ENCODE results near the gene THSD7B. TPM values are rescaled to one million over a fixed set of nuclear protein-coding genes. Genes with fewer than 3 reads are reported as not detected.
"Not testable (repeated sequence)": the region's sequence is repeated elsewhere in the genome, so short reads cannot be mapped to it uniquely, and the experiment has no call there.

THSD7B gene
- total RNA-seq, 1 donor from 2014 or later, result 0.27 TPM

DNA sequence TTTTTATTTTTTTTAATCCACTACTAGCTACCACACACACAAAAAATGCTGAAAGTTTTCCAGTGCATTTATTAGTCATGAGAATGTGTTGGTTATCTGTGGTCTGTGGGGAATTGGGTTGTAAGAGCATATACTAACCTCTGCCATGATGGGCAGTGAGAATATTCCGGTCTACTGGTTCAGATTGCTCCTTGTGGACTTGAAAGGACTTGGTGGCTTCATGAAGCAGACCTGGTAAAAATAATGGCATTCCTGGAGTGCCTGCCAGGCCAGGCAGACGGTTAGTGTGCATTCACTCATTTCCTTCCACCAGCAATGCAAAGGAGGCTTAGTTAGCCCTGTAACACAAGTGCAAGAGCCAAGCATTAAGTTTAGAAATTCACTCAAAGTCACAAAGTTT lies 150.8 kb downstream of the THSD7B start:
- no peak for ATAC-seq
- no peak for DNase-seq (ENCODE audit: missing footprints)
- intact Hi-C loops (cut with DNase I), result no loop called here

DNA sequence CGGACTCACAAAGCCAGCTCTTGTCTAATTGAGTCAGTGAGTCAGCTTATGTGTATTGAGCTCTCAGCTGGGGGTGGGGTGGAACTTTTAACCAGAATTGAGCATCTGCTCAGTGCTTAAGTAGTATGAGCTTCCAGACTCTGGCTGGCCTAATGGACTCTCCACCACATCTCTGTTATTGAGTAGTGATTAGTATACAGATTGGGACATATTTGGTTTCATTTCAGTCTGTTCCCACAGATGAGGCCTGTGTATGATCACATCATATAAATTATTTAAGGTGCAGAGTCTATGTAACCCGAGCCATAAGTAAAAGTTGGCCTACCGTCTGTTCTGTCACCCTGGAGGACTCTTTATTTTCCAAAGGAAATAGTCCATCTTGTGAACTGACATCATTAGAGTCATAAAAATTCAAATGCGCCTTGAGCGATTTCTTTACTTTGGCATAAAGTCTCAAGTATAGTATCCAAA lies 152.1 kb downstream of the THSD7B start:
- DNase-seq (ENCODE audit: missing footprints) (no peak), ATAC-seq (no peak)
- intact Hi-C loops (cut with DNase I), result no loop called here

DNA sequence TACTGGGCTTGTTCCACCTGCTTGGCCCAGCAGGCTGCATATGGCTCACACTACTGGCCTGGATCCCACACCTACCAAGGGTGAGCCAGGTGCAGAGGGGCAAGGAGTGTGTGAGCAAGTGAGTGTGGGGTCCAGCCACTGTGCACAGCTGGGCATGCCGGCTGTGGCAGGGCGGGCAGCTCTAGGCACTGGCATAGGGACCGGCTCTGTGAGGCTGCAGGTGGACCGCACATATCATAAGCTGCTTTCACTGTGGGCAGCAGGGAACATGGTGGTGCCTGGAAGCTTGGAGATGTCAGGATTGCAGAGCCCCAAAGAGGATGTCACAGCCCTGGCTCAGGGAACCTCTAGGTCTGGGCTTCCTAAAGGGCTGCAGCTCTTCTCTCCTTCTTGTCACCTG lies 154.3 kb downstream of the THSD7B start:
- ATAC-seq (no peak), DNase-seq (ENCODE audit: missing footprints) (peak; percentile 59)
- intact Hi-C loops (cut with DNase I), result no loop called here

DNA sequence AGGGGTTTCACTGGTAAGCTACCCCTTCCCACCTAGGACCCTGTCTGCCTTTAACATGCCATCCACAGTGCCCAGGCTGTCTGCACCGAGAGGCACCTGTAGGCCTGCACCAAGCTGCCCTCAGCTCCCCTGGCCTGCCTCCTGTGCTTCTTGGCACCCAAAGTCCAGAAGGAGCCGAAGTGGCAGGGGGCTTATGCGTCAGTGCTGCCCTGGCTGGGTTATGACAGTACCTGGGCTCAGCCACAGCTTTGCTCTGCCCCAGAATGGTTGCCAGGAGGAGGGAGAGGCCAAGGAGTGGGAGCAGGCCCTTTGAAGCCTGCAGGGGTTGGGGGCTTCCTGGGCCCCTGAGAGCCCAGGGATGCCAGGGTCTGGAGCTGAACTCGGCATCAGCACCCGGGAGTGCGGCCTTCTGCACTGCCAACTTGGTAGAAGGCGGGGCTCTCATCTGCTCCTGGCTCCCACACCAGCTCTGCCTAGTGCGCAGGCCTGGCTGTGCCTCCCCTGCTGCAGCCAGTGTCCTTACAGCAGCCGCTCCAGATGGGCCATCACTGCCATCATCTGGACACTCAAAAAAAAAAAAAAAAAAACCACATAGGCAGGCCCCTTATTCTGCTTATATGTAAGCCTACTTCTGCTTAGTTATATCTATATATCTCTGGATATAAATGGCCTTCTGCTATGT lies 155.4 kb downstream of the THSD7B start:
- intact Hi-C loops (cut with DNase I), result no loop called here

GRCh38 chr2:136927156-136927555 lies 161.8 kb downstream of the THSD7B start:
- no peak for DNase-seq (ENCODE audit: missing footprints)
- intact Hi-C loops (cut with DNase I), result no loop called here
- no peak for ATAC-seq

More for the DNA sequence above, 155.4 kb downstream of the THSD7B start:
- DNase-seq (ENCODE audit: missing footprints), result no peak
- no peak for ATAC-seq

DNA sequence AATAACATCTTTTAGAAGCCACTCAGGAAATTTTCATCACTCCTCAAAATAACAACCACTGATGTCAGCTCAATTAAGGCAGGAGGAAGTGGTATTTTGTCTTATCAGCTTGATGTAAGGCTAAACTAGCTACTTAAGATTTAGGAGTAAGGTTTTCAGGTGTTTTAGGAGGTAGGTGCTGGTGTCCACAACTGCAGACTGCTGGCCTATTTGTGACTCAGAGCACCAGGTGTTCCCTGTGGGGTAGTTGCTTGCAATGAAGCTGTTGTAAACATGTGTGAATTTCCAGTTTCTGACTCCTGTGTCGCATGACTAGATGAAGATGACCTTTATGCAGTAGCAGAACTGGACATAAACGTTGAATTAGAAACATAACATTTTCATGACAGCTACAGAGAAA lies 164.2 kb downstream of the THSD7B start:
- ATAC-seq, result no peak
- intact Hi-C loops (cut with DNase I), result no loop called here
- DNase-seq (ENCODE audit: missing footprints), result no peak

GRCh38 chr2:136932700-136933099 lies 167.4 kb downstream of the THSD7B start:
- no peak for ATAC-seq
- DNase-seq (ENCODE audit: missing footprints), result no peak
- intact Hi-C loops (cut with DNase I), result loop anchor here (10.0 kb wide), 1 partner anchor 902 kb away; no protein-coding TSS in a partner anchor

- ATAC-seq (no peak), DNase-seq (ENCODE audit: missing footprints) (no peak)
- intact Hi-C loops (cut with DNase I), result loop anchor here (10.0 kb wide), 1 partner anchor 900 kb away; no protein-coding TSS in a partner anchor
Observed at GRCh38 chr2:136935119-136935518, 169.8 kb downstream of the THSD7B start.

DNA sequence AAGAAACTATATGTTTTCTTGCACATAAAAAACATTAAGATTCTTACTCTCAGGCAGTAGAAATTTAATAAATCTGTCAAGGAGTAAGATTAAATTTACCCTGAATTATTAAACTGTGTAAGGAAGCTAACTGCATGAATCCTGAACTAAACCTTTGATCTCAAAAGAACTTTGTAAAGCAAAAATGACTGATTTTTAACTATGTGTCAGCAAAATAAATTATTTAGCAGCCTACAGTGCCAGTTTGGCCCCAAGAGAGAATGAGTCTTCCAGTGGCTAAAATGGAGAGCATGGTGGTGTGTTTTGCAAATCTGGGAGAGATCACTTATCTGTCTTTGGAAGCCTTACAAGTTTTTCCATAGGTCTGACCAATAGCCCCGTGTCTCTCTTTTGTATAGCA lies 190.7 kb downstream of the THSD7B start:
- no peak for DNase-seq (ENCODE audit: missing footprints)
- intact Hi-C loops (cut with DNase I), result no loop called here
- no peak for ATAC-seq

DNA sequence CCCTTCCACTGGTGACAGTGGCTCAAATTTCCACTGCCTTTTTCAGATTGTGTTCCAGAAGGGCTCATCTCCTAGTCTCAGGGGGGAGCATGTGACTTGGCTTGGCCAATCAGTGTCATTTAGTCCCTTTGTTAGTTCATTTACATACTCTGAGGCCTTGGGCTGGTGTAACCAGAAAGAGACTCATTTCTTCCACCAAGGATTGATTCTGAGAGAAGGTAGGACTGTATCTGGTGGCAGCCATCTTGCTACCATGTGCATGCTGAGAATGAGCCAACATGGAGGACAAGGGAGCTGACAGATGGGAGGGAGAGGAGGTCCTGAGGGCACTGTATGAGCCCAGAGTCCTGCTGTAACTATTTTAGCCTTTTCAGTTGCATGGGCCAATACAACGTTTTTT lies 191.7 kb downstream of the THSD7B start:
- DNase-seq (ENCODE audit: missing footprints) (no peak), ATAC-seq (no peak)
- intact Hi-C loops (cut with DNase I), result no loop called here

DNA sequence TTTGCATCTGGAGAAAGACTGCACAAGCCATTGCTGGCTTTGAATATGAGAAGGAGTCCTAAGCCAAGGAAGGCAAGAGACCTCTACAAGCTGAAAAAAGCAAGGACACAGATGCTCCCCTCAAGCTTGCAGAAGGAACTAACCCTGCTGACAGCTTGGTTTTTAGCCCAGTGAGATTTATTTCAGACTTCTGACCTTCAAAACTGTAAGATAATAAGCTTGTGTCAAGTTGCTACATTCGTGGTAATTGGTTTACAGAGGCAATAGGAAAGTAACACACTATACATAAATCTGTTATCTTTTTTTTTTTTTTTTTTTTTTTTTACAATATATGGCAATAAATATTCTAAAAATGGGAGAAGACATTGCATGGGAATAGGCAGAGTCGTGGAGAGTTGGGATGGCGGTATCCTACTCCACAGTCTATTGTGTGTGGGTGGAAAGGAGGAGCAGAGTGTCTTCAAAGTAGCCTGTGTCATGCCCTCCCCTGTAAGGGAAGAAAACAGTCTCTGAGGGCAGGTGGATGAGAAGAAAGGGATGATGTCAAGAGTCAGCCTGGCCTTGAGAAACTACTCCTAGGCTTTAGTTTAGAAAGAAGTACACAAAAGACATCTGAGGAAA lies 196.9 kb downstream of the THSD7B start:
- no peak for ATAC-seq
- DNase-seq (ENCODE audit: missing footprints), result no peak
- intact Hi-C loops (cut with DNase I), result no loop called here

DNA sequence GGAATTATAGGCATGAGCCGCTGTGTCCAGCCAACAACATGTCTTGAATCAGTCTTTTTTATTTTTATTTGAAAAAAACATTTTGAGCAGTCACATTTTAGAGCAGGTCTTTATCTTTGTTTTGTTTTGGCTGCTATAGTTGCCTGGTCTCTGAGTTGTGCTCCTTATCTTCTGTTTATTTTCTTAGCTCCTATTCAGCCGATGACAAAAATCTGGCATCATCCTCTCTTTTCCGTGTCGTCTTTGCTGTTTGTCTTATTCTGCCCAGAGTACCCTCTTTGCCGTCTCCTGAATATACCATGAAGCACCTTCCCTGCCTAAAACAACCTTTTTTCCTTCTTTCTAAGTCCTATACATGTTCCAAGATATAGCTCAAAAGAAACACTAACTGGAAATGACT lies 201.1 kb downstream of the THSD7B start:
- intact Hi-C loops (cut with DNase I), result no loop called here
- ATAC-seq, result peak; percentile 63

GRCh38 chr2:136980303-136980702 lies 215.0 kb downstream of the THSD7B start:
- ATAC-seq, result no peak

More for the DNA sequence above, 201.1 kb downstream of the THSD7B start:
- DNase-seq (ENCODE audit: missing footprints), result no peak

DNA sequence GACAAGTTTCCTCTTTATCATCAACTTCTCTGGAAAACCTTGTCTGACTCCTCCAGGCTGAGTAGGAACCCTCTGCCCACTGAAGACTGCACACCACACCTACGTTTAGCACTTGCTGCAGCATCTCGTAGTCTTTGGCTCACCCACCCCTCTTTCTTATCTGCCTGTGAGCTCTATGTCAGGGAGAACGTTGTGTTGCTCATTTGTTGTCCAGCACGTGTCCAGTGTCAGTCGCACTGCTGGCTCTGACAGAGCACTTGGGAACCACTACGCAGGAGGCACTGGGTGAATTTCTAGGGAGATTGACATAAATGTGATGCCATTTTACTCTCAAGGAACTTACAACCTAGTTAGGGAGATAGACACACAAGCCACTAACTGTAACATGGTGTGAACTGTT lies 216.3 kb downstream of the THSD7B start:
- DNase-seq (ENCODE audit: missing footprints); intact Hi-C loops (cut with DNase I): not testable (repeated sequence)
- ATAC-seq, result peak; percentile 53

More at GRCh38 chr2:136980303-136980702, 215.0 kb downstream of the THSD7B start:
- DNase-seq (ENCODE audit: missing footprints), result no peak
- intact Hi-C loops (cut with DNase I), result no loop called here

DNA sequence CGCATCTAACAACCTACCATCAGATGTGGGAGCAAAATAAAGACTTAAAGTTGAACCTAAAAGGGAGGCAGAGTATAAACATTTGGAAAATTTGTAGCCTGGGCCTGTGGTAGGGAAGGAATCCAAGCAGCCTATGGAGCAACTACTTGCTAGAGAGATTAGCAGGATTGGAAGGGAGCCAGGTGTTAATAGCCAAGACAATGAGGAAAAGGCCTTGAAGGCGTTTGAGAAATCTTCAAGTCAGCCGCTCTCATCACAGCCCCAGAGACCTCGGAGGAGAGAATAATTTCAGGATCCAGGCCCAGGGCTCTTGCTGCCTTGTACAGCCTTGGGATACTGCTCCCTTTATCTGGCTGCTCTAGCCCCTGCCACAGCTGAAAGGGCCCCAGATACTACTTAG lies 219.7 kb downstream of the THSD7B start:
- ATAC-seq, result no peak

GRCh38 chr2:136986605-136987221 lies 221.4 kb downstream of the THSD7B start:
- ATAC-seq (peak; percentile 64), DNase-seq (ENCODE audit: missing footprints) (no peak)
- intact Hi-C loops (cut with DNase I), result no loop called here

More for the DNA sequence above, 219.7 kb downstream of the THSD7B start:
- DNase-seq (ENCODE audit: missing footprints), result no peak
- intact Hi-C loops (cut with DNase I), result no loop called here

- DNase-seq (ENCODE audit: missing footprints) (no peak), ATAC-seq (no peak)
- intact Hi-C loops (cut with DNase I), result no loop called here
Observed at GRCh38 chr2:136990316-136990715, 225.0 kb downstream of the THSD7B start.

GRCh38 chr2:136994793-136995192 lies 229.4 kb downstream of the THSD7B start:
- no peak for DNase-seq (ENCODE audit: missing footprints)
- intact Hi-C loops (cut with DNase I), result no loop called here
- no peak for ATAC-seq

GRCh38 chr2:136997557-136997956 lies 232.2 kb downstream of the THSD7B start:
- ATAC-seq (no peak), DNase-seq (ENCODE audit: missing footprints) (no peak)
- intact Hi-C loops (cut with DNase I), result no loop called here

DNA sequence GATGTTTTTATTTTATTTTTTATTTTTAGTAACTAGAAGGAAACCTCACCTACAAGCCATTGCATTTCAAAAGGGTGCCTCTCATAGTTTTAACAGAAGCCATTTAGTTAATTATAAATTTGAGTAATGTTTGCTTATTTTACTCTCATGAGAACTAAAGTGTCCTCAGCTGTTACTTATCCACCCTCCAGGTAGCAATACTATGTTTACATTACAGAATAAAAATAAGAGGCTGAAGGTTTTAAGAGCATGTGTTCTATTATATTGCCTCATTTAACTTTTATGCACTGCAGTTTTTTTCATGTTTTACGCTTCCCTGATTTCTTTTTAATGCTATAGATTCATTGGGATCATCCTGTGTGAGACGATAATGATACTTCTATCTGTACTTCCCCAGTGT lies 235.5 kb downstream of the THSD7B start:
- ATAC-seq (no peak), DNase-seq (ENCODE audit: missing footprints) (no peak)
- intact Hi-C loops (cut with DNase I), result no loop called here

Measured in Right ventricle myocardium inferior (tissue), 1 donor.